Bone marrow (tissue), 2 donors: ENCODE data around the gene BRICD5.
"Not testable (repeated sequence)": the region's sequence is repeated elsewhere in the genome, so short reads cannot be mapped to it uniquely, and the experiment has no call there.

Source experiments
- DNase-seq, 2 donors: peaks; one replicate each; lab custom pipeline; 2025; lab: John Stamatoyannopoulos, UW

BRICD5 gene

GRCh38 chr16:2223221-2223941, 12.7 kb upstream of the BRICD5 start, which contains the start of gene E4F1:
E4F1 (plus strand) TSS chr16:2223591; CDS start chr16:2223614, 23 bp downstream.
- peak; percentile 94 to 99 for DNase-seq

GRCh38 chr16:2216330-2216729, 5.7 kb upstream of the BRICD5 start:
- DNase-seq = no peak

- no peak for DNase-seq
Observed at GRCh38 chr16:2214719-2214968, 4.0 kb upstream of the BRICD5 start, which contains the start of gene PGP. PGP (minus strand) TSS chr16:2214840; CDS start chr16:2214777, 63 bp downstream.

- DNase-seq = peak in 1 of 2 donors; percentile 47
Observed at GRCh38 chr16:2213817-2214718, 3.4 kb upstream of the BRICD5 start.

- no peak for DNase-seq
Observed at GRCh38 chr16:2212362-2213324, 2.0 kb upstream of the BRICD5 start.

GRCh38 chr16:2211923-2212347, 1.3 kb upstream of the BRICD5 start:
- DNase-seq = no peak

- DNase-seq = no peak
Observed at GRCh38 chr16:2210009-2210332, 692 bp downstream of the BRICD5 start.

- DNase-seq = no peak
Observed at GRCh38 chr16:2209258-2210008, 1.2 kb downstream of the BRICD5 start.

GRCh38 chr16:2208772-2209171, 1.9 kb downstream of the BRICD5 start:
- DNase-seq = no peak

- DNase-seq = no peak
Observed at GRCh38 chr16:2208308-2208707, 2.4 kb downstream of the BRICD5 start.

GRCh38 chr16:2207872-2208271, 2.8 kb downstream of the BRICD5 start:
- DNase-seq = no peak

- no peak for DNase-seq
Observed at GRCh38 chr16:2206780-2207433, 3.8 kb downstream of the BRICD5 start.

GRCh38 chr16:2206420-2206779, 4.3 kb downstream of the BRICD5 start:
- no peak for DNase-seq

GRCh38 chr16:2205967-2206313, 4.7 kb downstream of the BRICD5 start:
- DNase-seq = no peak

- DNase-seq = peak; percentile 58 to 99
Observed at GRCh38 chr16:2205104-2205966, 5.3 kb downstream of the BRICD5 start, which contains the start of gene MLST8. MLST8 (plus strand) TSS chr16:2205454; CDS start chr16:2206086, 632 bp downstream.

GRCh38 chr16:2204416-2205103, 6.1 kb downstream of the BRICD5 start:
- DNase-seq = no peak

GRCh38 chr16:2203119-2203688, 7.5 kb downstream of the BRICD5 start:
- not testable (repeated sequence) for DNase-seq

- DNase-seq = no peak
Observed at GRCh38 chr16:2200313-2200712, 10.3 kb downstream of the BRICD5 start.

- DNase-seq = no peak
Observed at GRCh38 chr16:2199621-2200139, 11.0 kb downstream of the BRICD5 start.
